ENCODE data around the gene TRNT1. TPM values are rescaled to one million over a fixed set of nuclear protein-coding genes. Genes with fewer than 3 reads are reported as not detected.

TRNT1 gene
- total RNA-seq, 4 donors from 2014 or later: 22.6 to 52.0 (median 31.7) TPM

DNA sequence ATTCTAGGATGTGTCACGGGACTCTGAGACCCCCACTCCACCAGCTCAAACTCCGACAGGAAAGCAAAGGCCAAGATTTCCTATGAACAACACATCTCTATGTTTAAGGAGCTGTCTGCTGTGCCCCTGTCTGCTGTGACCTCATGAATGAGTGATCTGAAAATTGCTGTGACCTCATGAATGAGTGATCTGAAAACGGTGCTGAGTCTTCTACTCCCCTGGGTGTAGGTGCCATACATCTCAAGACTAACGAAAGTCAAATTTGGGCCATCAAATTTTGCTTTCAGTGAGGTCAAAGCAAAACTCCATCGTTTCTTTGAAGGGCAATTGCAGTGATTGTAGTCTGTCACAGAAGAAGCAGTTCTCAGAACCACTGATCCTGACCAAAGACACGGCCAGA, 41.0 kb upstream of the TRNT1 start:
- H3K4me3 ChIP-seq: no peak overlapping the region
- no peak for TF ChIP-seq POLR2A (IDR thresholded peaks at IDR 0.05)
- no peak for TF ChIP-seq CTCF (IDR thresholded peaks at IDR 0.05)
- no peaks in the 10 kb centered on the region for H3K27me3 ChIP-seq
- H3K9me3 ChIP-seq: no peaks in the 10 kb centered on the region
- DNase-seq: no peak
- H3K36me3 ChIP-seq: no peaks in the 10 kb centered on the region
- no peaks in the 10 kb centered on the region for H3K4me1 ChIP-seq
- no peak overlapping the region for H3K27ac ChIP-seq

- Histone ChIP-seq H3K27ac (no peak overlapping the region), H3K9me3 (no peaks in the 10 kb centered on the region), H3K4me1 (no peaks in the 10 kb centered on the region), H3K27me3 (no peaks in the 10 kb centered on the region), H3K4me3 (no peak overlapping the region), H3K36me3 (no peaks in the 10 kb centered on the region)
- no peak for TF ChIP-seq CTCF (IDR thresholded peaks at IDR 0.05)
- TF ChIP-seq POLR2A (IDR thresholded peaks at IDR 0.05): no peak
- DNase-seq: no peak
These were observed 40.5 kb upstream of the TRNT1 start for GRCh38 chr3:3086239-3086638.

GRCh38 chr3:3087279-3087678, 39.5 kb upstream of the TRNT1 start:
- no peaks in the 10 kb centered on the region for H3K9me3 ChIP-seq
- DNase-seq: no peak
- no peak for TF ChIP-seq CTCF (IDR thresholded peaks at IDR 0.05)
- no peak for TF ChIP-seq POLR2A (IDR thresholded peaks at IDR 0.05)
- no peak overlapping the region for H3K27ac ChIP-seq
- H3K27me3 ChIP-seq: no peaks in the 10 kb centered on the region
- no peak overlapping the region for H3K4me3 ChIP-seq
- H3K4me1 ChIP-seq: no peaks in the 10 kb centered on the region
- no peaks in the 10 kb centered on the region for H3K36me3 ChIP-seq

- Histone ChIP-seq H3K4me3 (no peak overlapping the region), H3K27me3 (no peaks in the 10 kb centered on the region), H3K4me1 (no peaks in the 10 kb centered on the region), H3K9me3 (no peaks in the 10 kb centered on the region), H3K36me3 (no peaks in the 10 kb centered on the region), H3K27ac (no peak overlapping the region)
- DNase-seq: no peak
- TF ChIP-seq POLR2A (IDR thresholded peaks at IDR 0.05) (no peak), CTCF (IDR thresholded peaks at IDR 0.05) (no peak)
These were observed 38.8 kb upstream of the TRNT1 start for GRCh38 chr3:3087716-3088465.

GRCh38 chr3:3089017-3089416, 37.7 kb upstream of the TRNT1 start:
- H3K9me3 ChIP-seq: no peaks in the 10 kb centered on the region
- no peak overlapping the region for H3K4me3 ChIP-seq
- no peaks in the 10 kb centered on the region for H3K4me1 ChIP-seq
- no peaks in the 10 kb centered on the region for H3K36me3 ChIP-seq
- no peak overlapping the region for H3K27ac ChIP-seq
- peak in 1 of 3 donors; percentile 29 for DNase-seq
- H3K27me3 ChIP-seq: no peaks in the 10 kb centered on the region
- TF ChIP-seq POLR2A (IDR thresholded peaks at IDR 0.05) (no peak), CTCF (IDR thresholded peaks at IDR 0.05) (no peak)

Measured in Peyer's patch (tissue), 4 donors.